DND-41 (cell line): ENCODE data around the gene PBLD.

Source experiments
- ATAC-seq: fragments of 200-7000 bp; cut with Tn5 transposase; 3 replicates; pipeline ENCODE4 v1.9.1; 2021; ENCODE audit warnings: low read depth; ENCODE audit not compliant: insufficient read depth
- DNase-seq: peaks from one replicate; pipeline ENCODE4 v3.0.0-alpha.2; 2020
- H2AFZ ChIP-seq: 2 replicates; pipeline ENCODE4 v1.6.0; 2012; ENCODE audit warnings: low read depth, low read length
- H3K27ac ChIP-seq: 2 replicates; pipeline ENCODE4 v1.5.1; 2012; ENCODE audit warnings: low read length, inconsistent platforms
- H3K27me3 ChIP-seq: fragments of 200-600 bp; sonication (generic); 2 replicates; pipeline ENCODE4 v1.6.0; 2012; ENCODE audit warnings: low read length, mild to moderate bottlenecking, inconsistent platforms; ENCODE audit not compliant: insufficient read depth, poor library complexity
- H3K36me3 ChIP-seq: 2 replicates; pipeline ENCODE4 v1.5.1; 2012; ENCODE audit warnings: low read length, inconsistent platforms; ENCODE audit not compliant: insufficient read depth
- H3K4me1 ChIP-seq: 2 replicates; pipeline ENCODE4 v1.5.1; 2012; ENCODE audit warnings: mild to moderate bottlenecking, low read length; ENCODE audit not compliant: insufficient read depth
- H3K4me2 ChIP-seq: 2 replicates; pipeline ENCODE4 v1.6.0; 2012; ENCODE audit warnings: mild to moderate bottlenecking, moderate library complexity, low read length, inconsistent platforms; ENCODE audit not compliant: insufficient read depth
- H3K4me3 ChIP-seq, 2 experiments: fragments of 200-600 bp in 1 of 2; shearing (Covaris generic) in 1 of 2; 2 replicates each; pipeline ENCODE4 v1.5.1; 2012 to 2016; ENCODE audit warnings: inconsistent platforms in 2 of 2, low read length in 2 of 2, mild to moderate bottlenecking in 2 of 2, low read depth in 1 of 2, moderate library complexity in 1 of 2
- H3K79me2 ChIP-seq: 2 replicates; pipeline ENCODE4 v1.6.0; 2012; ENCODE audit warnings: low read length, inconsistent platforms; ENCODE audit not compliant: insufficient read depth
- H3K9ac ChIP-seq: 2 replicates; pipeline ENCODE4 v1.6.0; 2012; ENCODE audit warnings: low read depth, mild to moderate bottlenecking, inconsistent platforms, low read length, moderate library complexity
- H3K9me3 ChIP-seq: 2 replicates; pipeline ENCODE4 v1.5.1; 2012; ENCODE audit warnings: low read length, moderate library complexity, mild to moderate bottlenecking, inconsistent platforms; ENCODE audit not compliant: insufficient read depth, severe bottlenecking
- H4K20me1 ChIP-seq: 2 replicates; pipeline ENCODE4 v1.6.0; 2012; ENCODE audit warnings: low read length; ENCODE audit not compliant: insufficient read depth
- EZH2 ChIP-seq: IDR thresholded peaks from 3 replicates; pipeline ENCODE4 v1.6.1; 2012; ENCODE audit warnings: borderline replicate concordance, low read depth, mild to moderate bottlenecking, moderate library complexity, low read length, inconsistent platforms; ENCODE audit not compliant: severe bottlenecking
- TF ChIP-seq, protein P1 (sequence below): IDR thresholded peaks from 2 replicates; pipeline ENCODE4 v1.5.1; 2012; ENCODE audit warnings: borderline replicate concordance, low read length, moderate library complexity, mild to moderate bottlenecking; ENCODE audit not compliant: poor library complexity, severe bottlenecking; ENCODE audit errors: extremely low read depth

Gene PBLD

DNA sequence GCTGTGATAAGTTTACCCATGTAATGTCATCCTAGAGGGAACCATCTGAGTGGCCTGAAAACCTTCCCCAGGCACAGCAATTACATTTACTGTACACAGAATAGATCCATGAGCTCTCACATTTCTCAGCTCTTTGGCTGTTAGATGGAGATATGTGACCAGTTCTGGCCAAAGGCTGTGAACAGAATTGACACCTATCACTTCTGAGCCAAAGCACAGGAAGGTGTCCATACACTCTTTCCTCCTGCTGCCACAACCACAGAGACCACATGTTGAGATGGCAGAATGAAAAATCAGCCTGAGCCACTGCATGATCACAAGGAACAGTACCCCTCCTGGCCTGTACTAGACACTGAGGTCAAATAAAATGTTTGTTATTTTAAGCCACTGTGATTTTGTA, 56.5 kb downstream of the PBLD start:
- H3K4me1 ChIP-seq, result no peaks in the 10 kb centered on the region
- no peak overlapping the region for H3K27ac ChIP-seq
- no peak overlapping the region for H3K9ac ChIP-seq
- DNase-seq, result no peak
- H3K27me3 ChIP-seq, result no peaks in the 10 kb centered on the region
- H3K79me2 ChIP-seq, result no peaks in the 10 kb centered on the region
- H3K4me3 ChIP-seq, result no peak overlapping the region
- no peak for ATAC-seq
- H3K36me3 ChIP-seq, result no peaks in the 10 kb centered on the region
- no peaks in the 10 kb centered on the region for H4K20me1 ChIP-seq
- H2AFZ ChIP-seq, result no peak overlapping the region
- H3K9me3 ChIP-seq, result peaks cover 17% of the 10 kb centered on the region
- no peak for TF ChIP-seq EZH2
- TF ChIP-seq, protein P1, sequence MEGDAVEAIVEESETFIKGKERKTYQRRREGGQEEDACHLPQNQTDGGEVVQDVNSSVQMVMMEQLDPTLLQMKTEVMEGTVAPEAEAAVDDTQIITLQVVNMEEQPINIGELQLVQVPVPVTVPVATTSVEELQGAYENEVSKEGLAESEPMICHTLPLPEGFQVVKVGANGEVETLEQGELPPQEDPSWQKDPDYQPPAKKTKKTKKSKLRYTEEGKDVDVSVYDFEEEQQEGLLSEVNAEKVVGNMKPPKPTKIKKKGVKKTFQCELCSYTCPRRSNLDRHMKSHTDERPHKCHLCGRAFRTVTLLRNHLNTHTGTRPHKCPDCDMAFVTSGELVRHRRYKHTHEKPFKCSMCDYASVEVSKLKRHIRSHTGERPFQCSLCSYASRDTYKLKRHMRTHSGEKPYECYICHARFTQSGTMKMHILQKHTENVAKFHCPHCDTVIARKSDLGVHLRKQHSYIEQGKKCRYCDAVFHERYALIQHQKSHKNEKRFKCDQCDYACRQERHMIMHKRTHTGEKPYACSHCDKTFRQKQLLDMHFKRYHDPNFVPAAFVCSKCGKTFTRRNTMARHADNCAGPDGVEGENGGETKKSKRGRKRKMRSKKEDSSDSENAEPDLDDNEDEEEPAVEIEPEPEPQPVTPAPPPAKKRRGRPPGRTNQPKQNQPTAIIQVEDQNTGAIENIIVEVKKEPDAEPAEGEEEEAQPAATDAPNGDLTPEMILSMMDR, result no peak
- H3K4me2 ChIP-seq, result no peak overlapping the region

DNA sequence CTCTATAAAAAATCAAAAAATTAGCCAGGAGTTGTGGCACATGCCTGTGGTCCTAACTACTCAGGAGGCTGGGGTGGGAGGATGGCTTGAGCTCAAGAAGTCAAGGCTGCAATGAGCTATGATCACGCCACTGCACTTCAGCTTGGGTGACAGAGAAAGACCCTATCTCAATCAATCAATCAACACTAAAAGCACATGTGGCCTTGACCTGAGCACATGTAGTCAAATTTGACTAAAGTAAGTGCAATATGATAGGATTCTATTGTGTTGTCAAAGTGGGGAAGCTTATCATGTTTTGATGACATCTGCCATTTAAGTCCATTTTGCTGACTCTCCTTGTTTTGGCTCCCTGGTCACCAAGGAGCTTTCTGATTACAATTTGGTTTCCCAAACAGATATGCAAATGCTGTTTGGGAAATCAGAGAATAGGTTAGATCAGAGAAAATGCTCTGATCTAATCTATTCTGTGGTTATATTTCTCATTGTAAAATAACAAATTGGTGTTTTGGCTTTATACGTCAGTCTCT, 57.1 kb downstream of the PBLD start:
- Histone ChIP-seq H3K9me3 (peaks cover 17% of the 10 kb centered on the region), H3K4me2 (no peak overlapping the region), H3K27me3 (no peaks in the 10 kb centered on the region), H3K27ac (no peak overlapping the region), H2AFZ (no peak overlapping the region), H3K9ac (no peak overlapping the region), H4K20me1 (no peaks in the 10 kb centered on the region), H3K79me2 (no peaks in the 10 kb centered on the region), H3K4me3 (no peak overlapping the region), H3K36me3 (no peaks in the 10 kb centered on the region), H3K4me1 (no peaks in the 10 kb centered on the region)
- no peak for ATAC-seq
- no peak for TF ChIP-seq EZH2
- TF ChIP-seq, protein P1, result no peak
- DNase-seq, result no peak

DNA sequence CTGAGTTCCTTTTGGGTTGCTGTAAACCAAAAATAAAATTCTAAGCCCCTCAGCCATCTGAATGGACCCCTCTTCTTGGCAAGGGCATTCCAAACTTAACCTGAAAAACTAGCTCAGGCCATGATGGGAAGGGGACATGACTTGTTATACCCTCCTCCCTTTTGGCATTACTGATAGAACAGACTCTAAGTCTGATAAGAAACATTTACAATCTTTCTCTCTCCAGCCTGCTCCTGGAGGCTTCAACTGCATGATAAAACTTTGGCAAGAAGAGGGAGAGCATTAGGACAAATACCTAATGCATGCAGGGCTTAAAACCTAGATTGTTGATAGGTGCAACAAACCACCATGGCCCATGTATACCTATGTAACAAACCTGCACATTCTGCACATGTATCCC, 59.9 kb downstream of the PBLD start:
- H3K36me3 ChIP-seq, result no peaks in the 10 kb centered on the region
- H3K27ac ChIP-seq, result no peak overlapping the region
- ATAC-seq (no peak), DNase-seq (no peak)
- TF ChIP-seq EZH2, result no peak
- TF ChIP-seq, protein P1, result no peak
- no peaks in the 10 kb centered on the region for H4K20me1 ChIP-seq
- H2AFZ ChIP-seq, result no peak overlapping the region
- H3K4me2 ChIP-seq, result no peak overlapping the region
- H3K79me2 ChIP-seq, result no peaks in the 10 kb centered on the region
- H3K27me3 ChIP-seq, result no peaks in the 10 kb centered on the region
- H3K9ac ChIP-seq, result no peak overlapping the region
- no peaks in the 10 kb centered on the region for H3K4me1 ChIP-seq
- H3K9me3 ChIP-seq, result peaks cover 10% of the 10 kb centered on the region
- no peak overlapping the region for H3K4me3 ChIP-seq
